Activated T-helper 1 cell treated with Interleukin-2 at 50 U/mL for 16 hours (primary cell): ENCODE data around the gene TNFRSF8.
"Not testable (repeated sequence)": the region's sequence is repeated elsewhere in the genome, so short reads cannot be mapped to it uniquely, and the experiment has no call there.

Experiments used
- DNase-seq: peaks from one replicate; pipeline ENCODE4 v3.0.0-alpha.2; 2020; ENCODE audit warnings: low read depth

Gene TNFRSF8

DNA sequence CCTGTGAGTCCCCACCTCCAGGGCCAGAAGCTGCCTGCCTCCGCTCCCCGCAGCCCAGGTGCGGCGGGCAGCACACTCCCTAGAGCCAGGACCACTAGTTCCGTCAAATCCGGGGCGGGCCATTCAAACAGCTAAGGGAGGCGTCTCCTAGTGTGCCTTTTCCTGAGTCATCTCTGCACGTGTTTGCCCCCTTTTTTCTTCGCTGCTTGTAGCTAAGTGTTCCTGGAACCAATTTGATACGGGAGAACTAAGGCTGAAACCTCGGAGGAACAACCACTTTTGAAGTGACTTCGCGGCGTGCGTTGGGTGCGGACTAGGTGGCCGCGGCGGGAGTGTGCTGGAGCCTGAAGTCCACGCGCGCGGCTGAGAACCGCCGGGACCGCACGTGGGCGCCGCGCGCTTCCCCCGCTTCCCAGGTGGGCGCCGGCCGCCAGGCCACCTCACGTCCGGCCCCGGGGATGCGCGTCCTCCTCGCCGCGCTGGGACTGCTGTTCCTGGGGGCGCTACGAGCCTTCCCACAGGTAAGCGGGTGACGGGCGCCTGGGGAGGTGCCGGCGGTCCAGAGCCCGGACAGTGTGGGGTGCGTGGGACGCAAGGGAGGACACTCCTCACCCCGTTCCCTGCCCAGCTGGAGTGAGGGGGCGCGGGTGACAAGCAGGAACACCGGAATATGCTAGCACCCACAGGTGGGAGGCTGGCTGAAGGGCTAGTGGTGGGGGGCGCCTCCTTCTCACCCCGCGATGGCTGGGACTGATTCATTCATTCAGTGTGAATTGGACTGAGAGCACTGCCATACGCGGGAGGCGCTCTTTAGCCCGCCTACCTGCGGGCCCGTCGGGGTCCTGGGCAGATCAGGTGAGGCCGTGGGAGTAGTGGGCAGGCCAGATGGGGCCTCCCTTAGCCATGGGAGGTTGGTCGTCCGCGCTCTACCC, at the start of gene TNFRSF8:
TNFRSF8 (plus strand) TSS at position 163 of the 932 bp plus-strand sequence; CDS start at position 459, 296 bp downstream.
- no peak for DNase-seq

DNA sequence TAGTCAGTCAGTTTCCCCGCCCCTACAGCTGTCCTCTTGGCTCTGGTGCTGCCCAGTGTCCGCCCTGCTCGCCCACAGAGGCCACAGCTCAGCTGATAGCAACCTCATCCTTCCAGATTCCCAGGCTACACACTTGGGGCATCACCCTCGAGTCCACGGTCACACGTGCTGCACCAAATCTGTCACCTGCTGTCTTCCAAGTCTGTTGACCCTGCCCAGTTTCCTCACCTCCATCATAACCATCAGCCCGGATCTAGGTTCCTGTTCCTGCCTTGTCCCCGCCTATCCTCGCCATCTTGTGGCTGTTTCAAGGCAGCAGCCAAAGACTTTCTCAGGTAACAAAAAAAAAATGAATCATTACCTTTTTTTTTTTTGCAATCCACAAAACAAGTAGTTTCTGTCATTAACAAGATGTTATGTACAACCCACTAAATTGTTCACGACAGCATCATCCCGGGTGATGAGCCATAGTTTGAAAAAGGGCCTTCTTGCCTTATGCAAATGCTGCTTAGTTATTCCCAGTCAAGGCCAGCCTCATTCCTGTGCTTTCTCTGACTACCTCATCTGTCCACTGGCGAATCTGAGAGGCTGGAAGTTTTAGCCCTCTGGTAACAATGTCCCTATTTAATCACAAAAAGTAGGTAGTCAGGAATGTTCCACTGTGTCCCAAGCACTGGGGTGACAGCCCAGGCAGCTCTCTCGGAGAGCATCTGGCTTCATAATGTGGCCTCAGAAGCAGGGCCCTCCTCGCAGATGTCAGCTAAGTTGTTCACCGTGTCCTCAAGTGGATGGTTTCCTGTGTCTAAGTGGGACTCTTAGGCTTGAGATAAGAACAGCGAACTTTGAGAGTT, 48.7 kb upstream of the TNFRSF8 start:
- DNase-seq = no peak

DNA sequence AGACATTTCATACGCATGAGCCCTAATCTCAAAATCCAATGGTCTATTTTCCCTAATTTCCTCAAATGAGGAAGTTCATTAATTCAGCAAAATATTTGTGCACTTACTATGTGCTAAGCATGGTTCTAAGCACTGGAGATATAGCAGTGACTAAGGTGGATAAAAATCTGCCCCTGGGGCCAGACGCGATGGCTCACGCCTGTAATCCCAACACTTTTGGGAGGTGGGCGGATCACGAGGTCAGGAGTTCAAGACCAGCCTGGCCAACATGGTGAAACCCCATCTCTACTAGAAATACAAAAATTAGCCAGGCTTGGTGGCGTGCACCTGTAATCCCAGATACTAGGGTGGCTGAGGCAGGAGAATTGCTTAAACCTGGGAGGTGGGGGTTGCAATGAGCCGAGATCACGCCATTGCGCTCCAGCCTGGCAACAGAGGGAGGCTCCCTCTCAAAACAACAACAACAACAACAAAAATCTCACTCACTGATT, 48.1 kb upstream of the TNFRSF8 start:
- DNase-seq = no peak

DNA sequence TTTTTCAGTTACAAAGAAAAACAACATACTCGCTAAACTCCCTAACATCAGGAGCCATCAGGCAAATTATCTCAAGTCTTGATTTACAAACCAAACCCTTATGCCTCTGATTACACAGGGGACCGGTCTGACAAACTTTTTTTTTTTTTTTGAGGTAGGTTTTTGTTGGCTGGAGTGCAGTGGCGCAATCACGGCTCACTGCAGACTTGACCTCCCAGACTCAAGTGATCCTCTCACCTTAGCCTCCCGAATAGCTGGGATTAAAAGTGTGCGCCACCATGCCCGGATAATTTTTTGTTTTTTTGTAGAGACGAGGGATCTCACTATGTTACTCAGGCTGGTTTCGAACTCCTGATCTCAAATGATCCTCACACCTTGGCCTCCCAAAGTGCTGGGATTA, 47.6 kb upstream of the TNFRSF8 start:
- DNase-seq = no peak

DNA sequence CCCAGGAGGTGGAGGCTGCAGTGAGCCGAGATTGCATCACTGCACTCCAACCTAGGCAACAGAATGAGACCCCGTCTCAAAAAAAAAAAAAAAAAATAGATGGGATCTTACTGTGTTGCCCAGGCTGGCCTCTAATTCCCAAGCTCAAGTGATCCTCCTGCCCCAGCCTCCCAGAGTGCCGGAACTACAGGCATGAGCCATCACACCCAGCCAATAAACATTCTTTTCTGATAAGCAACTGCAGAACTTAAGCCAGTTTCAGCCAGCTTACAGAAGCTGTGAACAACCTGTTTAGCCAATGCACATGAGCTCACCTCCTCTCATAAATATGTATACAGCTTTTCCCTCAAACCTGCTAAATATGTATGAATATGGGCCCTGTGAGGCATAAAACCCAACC, 46.9 kb upstream of the TNFRSF8 start:
- DNase-seq = no peak

DNA sequence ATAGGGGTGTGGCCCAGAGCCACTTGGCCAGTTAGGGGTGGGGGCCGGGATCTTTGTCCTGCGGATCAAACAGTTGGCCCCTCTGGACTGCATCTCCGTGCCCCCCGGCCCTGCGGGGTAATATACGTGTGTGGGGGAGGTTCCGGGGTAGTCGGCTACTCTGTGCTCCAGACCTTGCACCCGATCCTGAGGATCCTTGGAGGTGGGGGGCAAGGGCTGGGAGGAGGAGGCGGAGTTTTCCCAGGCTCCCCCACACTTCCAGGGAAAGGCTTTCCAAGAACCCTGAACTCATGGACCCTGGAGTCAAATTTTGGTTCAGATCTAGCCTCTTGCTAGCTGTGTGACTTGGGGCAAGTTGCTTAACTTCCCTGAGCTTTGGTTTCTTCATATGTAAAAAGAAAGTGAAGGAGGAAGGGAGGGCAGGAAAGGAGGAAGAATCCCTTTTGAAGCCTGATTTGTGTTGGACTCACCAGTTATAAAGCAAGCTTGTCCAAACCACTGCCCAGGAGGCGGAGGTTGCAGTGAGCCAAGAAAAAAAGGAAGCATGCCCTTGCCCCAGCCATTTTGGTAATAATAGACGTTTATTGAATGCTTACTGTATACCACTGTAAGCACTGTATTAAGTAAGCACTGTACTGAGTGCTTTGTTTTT, 43.1 kb upstream of the TNFRSF8 start:
- no peak for DNase-seq

DNA sequence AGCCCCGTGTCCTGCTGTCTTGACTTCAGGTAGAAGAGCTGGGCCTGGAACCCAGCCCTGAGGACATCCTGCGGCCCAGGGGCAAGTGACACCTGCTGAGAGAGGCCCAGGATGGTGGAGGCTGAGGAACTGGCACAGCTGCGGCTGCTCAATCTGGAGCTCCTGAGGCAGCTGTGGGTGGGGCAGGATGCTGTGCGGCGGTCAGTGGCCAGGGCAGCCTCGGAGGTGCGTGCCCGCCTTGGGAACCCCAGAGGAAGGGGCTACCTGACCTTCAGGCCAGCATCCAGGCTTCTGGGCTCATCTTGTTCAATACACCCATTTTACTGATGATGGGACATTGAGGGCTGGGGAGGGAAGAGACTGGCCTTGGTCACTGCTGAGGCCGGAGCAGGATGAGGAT, 41.5 kb upstream of the TNFRSF8 start:
- no peak for DNase-seq

DNA sequence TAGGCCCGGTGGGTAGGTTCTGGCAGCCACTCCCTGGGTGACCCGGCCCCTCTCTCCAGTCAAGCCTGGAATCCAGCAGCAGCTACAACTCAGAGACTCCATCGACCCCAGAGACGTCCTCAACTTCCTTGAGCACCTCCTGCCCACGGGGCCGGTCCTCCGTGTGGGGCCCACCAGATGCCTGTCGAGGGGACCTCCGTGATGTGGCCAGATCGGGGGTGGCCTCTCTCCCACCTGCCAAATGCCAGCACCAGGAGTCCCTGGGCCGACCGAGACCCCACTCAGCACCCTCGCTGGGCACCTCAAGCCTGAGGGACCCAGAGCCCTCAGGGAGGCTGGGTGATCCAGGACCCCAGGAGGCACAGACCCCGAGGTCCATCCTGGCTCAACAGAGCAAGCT, 41.1 kb upstream of the TNFRSF8 start:
- no peak for DNase-seq

DNA sequence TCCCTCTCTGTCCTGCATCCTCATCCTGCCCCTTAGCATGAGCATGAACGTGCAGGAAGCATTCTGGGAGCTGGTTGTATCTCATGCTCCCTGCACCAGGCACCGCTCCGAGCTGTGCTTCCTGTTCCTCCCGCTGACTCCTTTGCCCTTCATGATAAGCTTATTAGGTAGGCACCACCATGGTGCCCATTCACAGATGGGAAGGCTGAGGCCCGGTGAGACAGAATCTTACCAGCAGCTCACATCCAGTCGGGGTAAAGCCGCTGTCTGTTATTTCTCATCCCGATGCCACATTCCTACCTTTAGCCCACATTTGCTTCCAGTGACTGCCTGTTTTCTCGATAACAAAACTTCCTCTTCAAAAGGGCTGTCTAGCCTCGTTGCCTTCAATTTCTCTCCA, 36.5 kb upstream of the TNFRSF8 start:
- DNase-seq = no peak

DNA sequence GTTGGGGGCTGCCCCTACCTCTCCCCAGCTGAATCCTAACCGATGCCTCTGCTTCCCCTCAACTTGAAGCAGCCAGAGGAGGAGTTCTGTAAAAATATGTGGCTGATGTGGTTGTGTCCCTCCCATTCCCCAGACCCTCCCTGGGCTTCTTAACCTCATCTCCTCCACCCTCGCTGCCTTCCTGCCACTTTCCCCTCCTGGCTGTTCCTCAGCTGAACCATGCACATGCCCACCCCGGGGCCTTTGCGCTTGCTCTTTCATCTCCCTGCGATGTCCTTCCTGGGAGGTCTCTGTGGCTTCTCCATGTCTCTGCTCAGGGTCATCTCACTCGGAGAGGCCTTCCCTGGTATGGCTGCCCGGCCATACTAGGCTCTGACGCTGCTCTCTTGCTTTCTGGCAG, 34.9 kb upstream of the TNFRSF8 start:
- no peak for DNase-seq

DNA sequence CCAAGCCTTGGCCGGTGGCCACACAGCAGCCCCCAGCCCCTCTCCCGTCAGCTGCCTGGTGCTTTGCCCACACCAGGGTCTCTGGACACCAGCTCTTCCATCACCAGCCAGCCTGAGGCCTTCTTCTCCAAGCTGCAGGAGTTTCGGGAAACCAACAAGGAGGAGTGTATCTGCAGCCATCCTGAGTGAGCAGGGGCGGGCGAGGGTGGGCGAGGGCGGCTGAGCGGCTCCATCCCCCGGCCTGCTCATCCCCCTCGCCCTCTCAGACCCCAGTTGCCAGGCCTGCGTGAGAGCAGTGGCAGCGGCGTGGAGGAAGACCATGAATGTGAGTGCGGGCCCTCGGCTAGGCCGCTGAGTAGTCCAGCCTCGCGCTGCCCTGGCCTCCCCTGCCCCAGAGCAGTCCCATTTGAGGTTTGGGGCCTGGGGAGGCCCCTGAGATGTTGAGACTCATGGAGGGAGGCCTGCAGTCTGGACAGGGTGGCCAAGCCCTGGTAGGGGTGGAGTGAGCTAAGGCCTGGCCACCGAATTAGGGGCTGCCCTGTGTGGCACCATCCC, 34.1 kb upstream of the TNFRSF8 start:
- no peak for DNase-seq

DNA sequence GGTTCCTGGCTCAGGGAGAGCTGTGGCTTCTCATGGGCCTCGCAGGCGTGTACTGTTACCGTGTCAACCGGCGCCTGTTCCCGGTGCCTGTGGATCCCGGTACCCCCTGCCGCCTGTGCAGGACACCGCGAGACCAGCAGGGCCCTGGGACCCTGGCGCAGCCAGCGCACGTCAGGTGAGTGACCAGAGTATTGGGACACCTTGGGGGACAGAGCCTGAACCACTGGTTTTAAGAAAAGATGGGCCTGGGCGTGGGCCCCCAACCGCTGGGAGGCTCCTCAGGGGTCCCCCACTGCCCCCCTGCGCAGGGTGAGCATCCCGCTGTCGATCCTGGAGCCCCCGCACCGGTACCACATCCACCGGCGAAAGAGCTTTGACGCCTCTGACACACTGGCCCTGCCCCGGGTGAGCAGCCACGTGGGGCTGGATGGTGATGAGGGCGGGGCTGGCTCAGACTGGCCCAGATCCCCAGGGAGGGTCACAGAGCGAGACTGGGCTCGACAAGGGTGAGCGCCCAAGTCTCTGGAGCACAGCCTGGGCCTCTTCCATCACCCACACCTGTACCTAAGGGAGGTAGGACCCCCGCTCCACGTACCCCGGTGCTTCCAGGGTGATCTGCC, 33.3 kb upstream of the TNFRSF8 start:
- DNase-seq = no peak

DNA sequence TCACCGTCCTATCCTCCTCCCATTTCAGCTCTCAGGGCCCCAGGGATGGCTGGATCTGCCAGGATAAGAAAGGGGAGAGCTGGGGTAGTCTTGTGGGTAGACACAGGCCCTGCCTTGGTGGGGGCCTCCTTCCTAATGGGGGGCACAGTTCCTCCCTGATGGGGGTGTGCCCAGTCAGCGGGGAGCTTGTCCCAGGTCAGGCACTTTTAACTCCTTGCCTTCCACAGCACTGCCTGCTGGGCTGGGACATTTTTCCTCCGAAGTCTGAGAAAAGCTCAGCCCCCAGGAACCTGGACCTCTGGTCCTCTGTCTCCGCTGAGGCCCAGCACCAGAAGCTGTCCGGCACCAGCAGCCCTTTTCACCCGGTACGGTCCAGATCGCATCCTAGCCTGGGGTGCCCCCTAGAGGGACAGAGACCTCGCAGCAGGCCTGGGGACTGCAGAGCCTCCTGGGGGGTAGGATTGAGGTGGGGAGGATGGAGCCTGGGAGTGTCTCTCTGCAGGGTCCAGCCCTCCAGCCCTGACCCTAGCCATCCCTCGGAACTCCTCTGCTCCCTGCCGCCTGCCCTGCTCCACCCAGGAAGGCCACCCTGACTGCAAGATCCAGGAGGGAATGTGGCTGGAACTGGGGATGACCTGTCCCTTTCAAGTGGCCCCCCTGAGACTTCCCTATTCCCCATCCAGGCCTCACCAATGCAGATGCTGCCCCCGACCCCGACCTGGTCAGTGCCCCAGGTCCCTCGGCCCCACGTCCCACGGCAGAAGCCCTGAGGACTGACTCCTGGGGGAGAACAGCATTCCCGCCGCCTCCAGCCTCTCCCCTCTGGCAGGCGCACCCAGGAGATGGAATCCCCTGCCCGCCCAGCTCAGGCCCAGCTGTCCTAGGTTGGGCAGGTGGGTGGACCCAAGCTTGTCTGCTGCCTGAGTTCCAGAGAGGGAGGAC, 31.8 kb upstream of the TNFRSF8 start:
- DNase-seq = no peak

DNA sequence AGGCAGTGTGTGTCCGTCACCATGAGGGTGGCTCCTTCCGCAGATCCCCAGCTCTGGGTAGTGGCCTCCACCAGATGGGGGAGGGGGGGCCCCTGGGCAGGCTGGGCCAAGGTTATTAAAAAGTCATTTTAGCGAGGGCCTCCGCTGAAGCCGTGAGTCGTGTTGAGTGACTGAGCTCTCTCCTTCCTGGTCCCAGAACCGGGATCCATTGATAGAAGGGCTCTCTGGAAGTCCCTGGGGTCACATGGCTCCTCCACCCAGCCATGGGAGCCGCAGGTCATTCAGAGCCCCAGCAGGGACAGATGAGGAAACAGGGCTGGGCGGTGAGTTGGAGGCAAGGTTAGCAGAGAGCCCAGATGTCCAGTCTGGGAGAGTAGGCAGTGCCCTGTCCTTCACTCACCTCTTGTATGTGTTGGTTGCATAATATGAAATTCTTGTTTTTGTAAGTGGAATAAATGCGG, 30.9 kb upstream of the TNFRSF8 start:
- DNase-seq = no peak

DNA sequence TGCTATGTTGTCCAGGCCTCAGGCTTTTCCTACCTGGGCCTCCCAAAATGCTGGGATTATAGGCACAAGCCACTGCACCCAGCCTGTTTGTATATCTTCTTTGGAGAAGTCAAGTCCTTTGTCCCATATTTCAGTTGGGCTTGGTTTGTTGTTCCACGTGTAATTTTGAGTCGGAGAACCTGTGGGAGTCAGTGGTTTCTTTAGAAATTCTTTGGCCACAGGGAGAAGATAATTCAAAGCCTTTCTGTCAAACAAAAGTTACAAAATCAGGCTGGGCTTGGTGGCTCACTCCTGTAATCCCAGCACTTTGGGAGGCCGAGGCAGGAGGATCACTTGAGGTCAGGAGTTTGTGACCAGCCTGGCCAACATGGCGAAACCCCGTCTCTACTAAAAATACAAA, 29.7 kb upstream of the TNFRSF8 start:
- DNase-seq = not testable (repeated sequence)

DNA sequence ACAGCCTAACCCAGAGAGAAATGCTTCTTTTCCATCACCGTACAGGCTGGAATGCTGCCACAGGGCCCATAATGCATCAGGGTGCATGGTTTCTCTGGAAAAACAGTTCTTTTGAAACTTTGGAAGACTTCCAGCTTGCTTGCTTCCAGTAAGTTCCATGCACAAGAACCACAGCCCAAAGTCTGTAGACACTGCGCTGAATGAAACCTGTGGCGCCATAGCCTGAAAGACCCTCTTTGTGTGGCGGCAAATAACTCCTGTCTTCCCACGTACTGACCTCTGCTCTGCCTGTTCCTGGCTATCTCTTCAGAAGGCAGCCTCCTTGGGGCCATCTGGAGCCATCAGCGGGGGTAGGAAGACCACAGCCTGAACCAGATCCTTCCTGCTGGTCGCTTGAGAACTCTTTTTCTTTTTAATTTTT, 28.7 kb upstream of the TNFRSF8 start:
- no peak for DNase-seq

DNA sequence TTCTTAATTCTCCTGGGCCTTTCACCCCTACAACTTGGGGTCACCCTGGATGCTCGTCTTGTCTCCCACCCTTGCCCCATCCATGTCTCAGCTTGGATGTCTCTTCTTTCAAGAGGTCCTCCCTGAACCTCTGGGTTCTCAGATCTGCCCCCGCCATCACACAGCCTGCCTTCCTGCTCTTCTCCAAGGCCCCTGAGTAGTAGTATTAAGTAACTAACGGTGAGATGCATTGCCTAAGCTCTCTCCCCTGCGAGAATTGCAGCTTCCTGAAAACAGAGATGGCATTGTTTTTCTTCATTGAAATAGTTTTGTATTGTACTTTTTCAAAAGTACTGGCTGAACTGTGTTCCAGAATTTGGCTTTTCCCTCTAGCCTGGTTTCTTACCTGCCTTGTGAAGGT, 27.8 kb upstream of the TNFRSF8 start:
- no peak for DNase-seq

DNA sequence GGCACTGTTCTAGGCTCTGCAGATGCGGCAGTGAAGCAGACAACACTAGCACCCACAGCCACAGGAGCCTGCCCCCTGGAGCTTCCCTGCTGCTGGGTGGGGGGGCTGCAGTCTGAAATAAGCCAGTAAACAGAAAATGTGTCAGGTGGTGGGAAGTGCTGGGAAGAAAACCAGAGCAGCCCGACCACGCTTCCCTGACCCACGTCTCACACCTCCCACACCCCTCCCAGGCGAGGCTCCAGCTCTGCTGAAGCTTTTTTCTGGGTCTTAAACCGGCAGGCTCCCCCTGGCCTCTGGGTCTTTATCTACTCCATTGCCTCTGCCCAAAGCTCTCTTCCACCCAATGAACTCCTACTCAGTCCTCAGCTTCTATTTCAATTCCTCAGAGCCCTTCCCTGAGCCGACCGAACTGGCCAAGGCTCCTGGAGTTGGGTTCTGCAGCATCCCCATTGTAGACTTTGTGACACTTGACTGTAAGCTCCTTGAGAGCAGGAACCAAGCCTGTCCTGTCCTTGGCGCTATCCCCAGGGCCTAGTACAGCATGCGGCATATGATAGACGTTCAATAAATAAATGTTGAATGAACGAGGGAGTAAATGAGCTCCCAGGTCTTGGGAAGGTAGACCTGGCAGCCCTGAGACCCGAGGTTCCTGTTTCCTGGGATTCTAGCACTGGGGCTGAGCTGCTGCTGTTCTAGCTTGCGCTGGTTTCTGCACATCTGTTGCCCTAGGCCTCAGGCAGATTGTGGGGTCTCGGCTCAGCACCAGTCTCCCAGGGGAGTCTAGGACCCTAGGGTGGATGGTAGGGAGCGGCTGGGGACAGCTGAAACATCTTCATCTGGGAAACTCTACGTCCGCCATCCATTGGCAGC, 25.4 kb upstream of the TNFRSF8 start:
- DNase-seq = no peak
